Epithelial cell of esophagus (primary cell): ENCODE results near the gene VIPAS39.
"Not testable (repeated sequence)": the region's sequence is repeated elsewhere in the genome, so short reads cannot be mapped to it uniquely, and the experiment has no call there.

Source experiments
- DNase-seq: peaks from one replicate; pipeline ENCODE4 v3.0.0; 2010; ENCODE audit warnings: low read depth
- H3K4me3 ChIP-seq: 2 replicates; pipeline ENCODE4 v1.5.1; 2011; ENCODE audit warnings: mild to moderate bottlenecking, low read length, control low read depth
- CTCF ChIP-seq: IDR thresholded peaks from 2 replicates; pipeline ENCODE4 v1.5.1; 2011; ENCODE audit warnings: low read depth, mild to moderate bottlenecking, low read length, control low read depth, inconsistent platforms; ENCODE audit not compliant: insufficient read depth; ENCODE audit errors: missing control alignments

VIPAS39 gene

GRCh38 chr14:77436042-77436441, 21.4 kb downstream of the VIPAS39 start:
- DNase-seq = no peak
- no peak overlapping the region for H3K4me3 ChIP-seq
- no peak for TF ChIP-seq CTCF

- DNase-seq = peak; percentile 4
- no peak overlapping the region for H3K4me3 ChIP-seq
- no peak for TF ChIP-seq CTCF
Observed at GRCh38 chr14:77426396-77426795, 31.0 kb downstream of the VIPAS39 start.

- TF ChIP-seq CTCF = no peak
- DNase-seq = no peak
- H3K4me3 ChIP-seq = no peak overlapping the region
Observed at GRCh38 chr14:77424862-77425261, 32.5 kb downstream of the VIPAS39 start.

- no peak for DNase-seq
- no peak within 1 kb of the TSS for H3K4me3 ChIP-seq
- TF ChIP-seq CTCF = no peak
Observed at GRCh38 chr14:77423423-77423822, 34.0 kb downstream of the VIPAS39 start, which contains the start of gene NOXRED1. NOXRED1 (minus strand) TSS chr14:77423523; CDS start chr14:77422889, 634 bp downstream.

- TF ChIP-seq CTCF = no peak
- H3K4me3 ChIP-seq = no peak overlapping the region
- DNase-seq = no peak
Observed at GRCh38 chr14:77421201-77421600, 36.2 kb downstream of the VIPAS39 start.

- TF ChIP-seq CTCF = no peak
- DNase-seq = no peak
- H3K4me3 ChIP-seq = no peak overlapping the region
Observed at GRCh38 chr14:77416836-77417235, 40.6 kb downstream of the VIPAS39 start.

GRCh38 chr14:77416098-77416497, 41.3 kb downstream of the VIPAS39 start:
- H3K4me3 ChIP-seq, DNase-seq: not testable (repeated sequence)

GRCh38 chr14:77415403-77416030, 41.9 kb downstream of the VIPAS39 start:
- H3K4me3 ChIP-seq, DNase-seq: not testable (repeated sequence)
